Measurements from ENCODE around the gene ATP5F1C. TPM values are rescaled to one million over a fixed set of nuclear protein-coding genes. Genes with fewer than 3 reads are reported as not detected.

ATP5F1C gene
- polyA plus RNA-seq, 5 donors: 250 to 273 (median 255) TPM

DNA sequence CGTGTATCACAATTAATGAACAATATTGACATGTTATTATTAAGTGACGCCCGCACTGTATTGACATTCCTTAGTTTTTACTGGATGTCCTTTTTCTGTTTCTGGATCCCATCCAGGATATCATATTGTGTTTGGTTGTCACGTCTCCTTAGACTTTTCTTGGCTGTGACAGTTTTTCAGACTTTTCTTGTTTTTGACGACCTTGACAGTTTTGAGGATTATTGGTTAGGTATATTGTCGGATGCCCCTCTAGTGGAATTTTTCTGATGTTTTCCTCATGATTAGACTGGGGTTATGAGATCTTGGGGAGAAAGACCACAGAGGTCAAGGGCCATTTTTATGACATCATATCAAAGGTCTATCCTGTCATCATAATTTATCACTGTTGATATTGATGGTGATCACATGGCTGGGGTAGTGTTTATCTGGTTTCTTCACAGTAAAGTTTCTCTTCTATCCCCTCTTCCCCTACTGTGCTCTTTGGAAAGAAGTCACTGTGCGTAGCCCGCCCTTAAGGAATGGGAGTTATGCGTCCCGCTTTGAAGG, 41.4 kb downstream of the ATP5F1C start:
- DNase-seq: no peak

DNA sequence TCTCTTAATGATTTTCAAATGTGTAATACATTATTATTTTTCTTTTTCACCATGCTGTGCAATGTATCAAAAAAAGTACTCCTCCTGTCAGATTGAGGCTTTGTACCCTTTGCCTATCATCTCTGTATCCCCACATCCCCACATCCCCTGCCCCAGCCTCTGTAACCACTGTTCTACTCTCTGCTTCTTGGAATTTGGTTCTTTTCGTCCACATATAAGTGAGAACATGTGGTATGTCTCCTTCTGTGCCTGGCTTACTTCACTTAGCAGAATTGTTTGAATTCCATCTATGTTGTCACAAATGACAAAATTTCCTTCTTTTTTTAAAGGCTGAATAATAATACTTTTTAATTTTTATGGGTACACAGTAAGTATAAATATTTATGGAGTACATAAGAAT, 44.1 kb downstream of the ATP5F1C start:
- no peak for DNase-seq

DNA sequence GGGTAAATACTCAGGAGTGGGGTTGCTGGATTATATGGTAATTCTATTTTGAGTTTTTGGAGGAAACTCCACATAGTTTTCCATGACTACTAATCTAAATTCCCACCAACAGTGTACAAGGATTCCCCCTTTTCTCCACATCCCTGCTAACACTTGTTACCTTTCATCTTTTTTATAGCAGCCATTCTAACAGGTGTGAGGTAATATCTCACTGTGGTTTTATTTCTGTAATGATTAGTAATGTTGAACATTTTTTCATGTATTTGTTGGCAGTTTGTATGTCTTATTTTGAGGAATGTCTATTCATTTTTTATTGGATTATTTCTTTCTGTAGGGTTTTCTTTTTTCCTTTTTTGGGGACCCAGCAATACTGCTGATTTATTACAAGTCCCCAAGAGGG, 45.2 kb downstream of the ATP5F1C start:
- DNase-seq: no peak

DNA sequence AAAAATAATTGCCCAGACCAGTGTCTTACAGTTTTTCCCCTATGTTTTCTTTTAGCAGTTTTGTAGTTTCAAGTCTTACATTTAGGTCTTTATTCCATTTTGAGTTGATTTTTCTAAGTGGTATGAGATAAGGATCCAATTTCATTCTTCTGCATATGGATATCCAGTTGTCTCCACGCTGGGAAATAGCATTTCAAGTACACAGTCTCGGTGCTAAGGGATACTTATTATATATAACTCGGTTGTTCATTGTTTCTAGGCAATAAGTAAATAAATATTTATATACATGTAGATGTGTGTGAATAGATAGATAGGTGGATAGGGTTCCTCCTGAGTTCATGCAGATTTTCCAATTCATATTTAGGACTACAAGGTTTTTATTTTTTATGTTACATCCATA, 46.3 kb downstream of the ATP5F1C start:
- DNase-seq: no peak

DNA sequence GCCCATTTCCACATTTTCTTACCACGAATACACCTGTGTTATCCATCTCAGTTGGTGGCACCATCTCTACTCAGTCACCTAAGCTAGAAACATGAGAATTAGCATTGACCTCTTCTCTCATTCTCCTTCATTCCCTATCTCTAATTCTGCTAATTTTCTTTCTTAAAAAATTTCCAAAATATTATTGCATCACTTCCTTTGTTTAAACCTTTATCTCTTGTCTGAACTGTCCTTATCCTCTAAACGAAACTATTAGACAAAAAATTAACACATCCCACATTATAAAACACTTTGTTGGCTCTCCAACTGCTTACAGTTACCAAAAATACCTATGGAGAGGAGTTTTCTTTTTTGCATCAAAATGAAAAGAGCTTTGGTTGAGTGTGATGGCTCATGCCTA, 48.6 kb downstream of the ATP5F1C start:
- DNase-seq: no peak

DNA sequence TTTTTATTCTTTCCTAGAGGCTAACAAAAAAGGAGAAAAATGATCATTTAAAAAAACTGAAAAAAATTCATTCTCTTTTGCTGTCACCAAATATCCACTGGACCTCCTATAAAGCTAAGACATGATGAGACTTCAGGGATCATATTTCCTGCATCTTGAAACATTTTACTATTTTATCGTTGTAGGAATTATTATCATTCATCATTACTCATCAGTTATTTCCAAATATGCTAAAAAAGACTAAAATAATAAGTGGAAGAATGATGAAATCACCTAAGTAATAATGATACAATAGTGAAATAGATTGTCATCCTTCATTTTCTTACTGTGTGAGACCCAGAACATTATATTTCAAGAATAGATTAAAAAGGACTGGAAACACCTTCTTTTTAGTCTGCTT, 58.6 kb downstream of the ATP5F1C start:
- no peak for DNase-seq

DNA sequence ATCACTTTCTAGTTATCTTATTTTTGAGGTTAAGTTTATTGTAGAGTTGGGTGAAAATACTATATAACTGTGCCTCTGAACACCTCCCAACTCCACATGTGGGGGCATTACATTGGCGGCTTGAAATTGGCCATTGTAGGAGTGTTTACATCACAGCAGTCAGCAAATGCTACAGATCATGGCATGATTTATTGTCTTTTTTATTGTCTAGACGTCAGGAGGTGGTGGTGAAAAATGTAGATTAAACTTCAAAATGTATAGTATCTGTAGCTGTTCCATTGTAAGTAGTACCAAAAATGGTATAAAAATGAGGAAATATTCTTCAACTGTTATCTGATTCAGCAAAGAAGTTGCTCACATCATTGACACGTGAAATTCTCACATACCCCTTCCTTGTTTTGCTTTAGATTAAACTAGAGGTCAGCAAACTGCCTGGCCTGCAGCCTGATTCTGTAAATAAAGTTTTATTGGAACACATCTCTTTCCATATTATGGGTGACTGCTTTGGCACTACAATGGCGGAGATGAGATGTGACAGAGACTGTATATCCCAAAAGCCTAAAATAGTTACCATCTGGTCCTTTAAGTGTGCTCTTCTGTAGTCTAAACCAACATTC, 65.4 kb downstream of the ATP5F1C start:
- DNase-seq: no peak

DNA sequence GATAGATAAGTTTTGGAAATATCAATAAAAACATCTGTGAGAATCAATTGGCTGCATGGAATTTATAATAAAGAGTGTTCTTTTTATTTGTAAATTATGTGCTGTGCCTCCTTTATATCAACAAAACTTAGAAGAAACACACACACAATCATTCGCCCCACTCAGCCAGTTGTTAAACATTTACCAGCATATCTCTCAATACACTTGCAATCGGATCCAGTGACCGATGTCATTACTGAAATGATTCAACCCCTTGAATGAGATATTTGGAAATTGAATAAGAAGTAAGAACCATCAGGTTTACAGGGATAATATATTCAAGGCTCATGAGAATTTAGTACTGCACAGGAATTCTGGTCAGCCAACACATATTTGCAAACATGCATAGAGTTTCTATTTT, 65.9 kb downstream of the ATP5F1C start:
- DNase-seq: no peak

DNA sequence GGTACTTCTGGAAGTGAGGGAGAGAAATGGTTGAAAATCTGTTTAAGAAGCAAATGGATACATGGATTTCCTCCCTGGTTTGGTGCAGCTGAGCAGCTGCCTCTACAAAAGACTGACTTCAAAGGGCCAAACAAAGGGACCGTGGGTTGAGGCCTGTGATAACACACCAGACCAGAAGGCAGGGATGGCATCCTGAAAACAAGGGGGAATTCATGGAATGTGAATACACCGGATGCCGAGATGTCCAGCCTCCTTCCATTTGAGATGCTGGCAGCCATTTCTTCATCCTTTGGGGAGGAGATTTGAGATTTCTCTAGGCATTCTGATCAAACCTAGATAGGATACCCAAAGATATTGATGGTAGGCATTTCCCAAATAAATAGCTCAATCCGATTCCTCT, 67.2 kb downstream of the ATP5F1C start:
- no peak for DNase-seq

DNA sequence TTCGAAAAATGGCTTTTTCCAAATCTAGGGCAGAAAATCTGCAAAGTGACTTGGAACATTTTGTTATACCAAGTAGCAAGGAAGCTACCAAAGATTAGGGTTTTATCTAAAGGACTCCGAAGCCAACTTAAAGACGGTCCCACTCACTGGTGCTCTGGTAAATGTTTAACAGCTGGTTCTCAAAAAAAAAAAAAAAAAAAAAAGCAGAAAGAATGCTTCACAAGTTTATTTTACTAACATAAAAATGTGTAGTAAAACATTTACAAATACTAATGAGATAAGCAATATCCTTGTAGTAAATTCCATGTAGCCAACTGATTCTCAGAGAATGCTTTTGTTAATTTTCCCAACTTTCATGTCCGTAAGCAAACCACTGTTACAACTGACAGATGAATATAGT, 68.7 kb downstream of the ATP5F1C start:
- no peak for DNase-seq

DNA sequence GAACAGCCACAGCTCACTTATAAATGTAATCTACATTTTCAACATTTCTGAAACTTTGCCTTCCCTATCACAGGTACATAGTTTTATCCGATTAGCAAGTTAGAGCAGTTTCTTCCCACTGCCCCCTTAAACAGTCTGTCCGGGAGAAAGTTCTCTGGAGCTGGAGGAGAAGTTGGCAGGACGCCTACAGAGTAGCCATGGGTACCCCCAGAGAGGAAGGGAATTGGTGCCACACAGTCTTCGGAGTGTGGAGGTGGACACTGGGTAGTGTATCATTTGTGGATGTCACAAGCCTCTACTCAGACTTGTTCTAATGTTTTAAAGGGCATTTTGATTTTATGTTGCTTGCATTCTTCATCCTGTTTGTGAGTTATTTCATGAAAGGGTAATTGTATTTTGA, 69.3 kb downstream of the ATP5F1C start:
- DNase-seq: no peak

Other genes with a start within 250 kb of the ATP5F1C start
- 10 to 100 TPM; 26.9 to 38.3 (median 31.9) TPM for gene ITIH5, start 121.2 kb upstream of the ATP5F1C start, polyA plus RNA-seq (ENCODE audit: insufficient read depth in 1 of 5, insufficient read length in 5 of 5, low replicate concordance in 1 of 5)
- 10 to 100 TPM in 1 of 5 donors, 1 to 10 TPM in 3, under 1 TPM in 1; 0.91 to 12.6 (median 1.5) TPM for gene ITIH2, start 84.9 kb upstream of the ATP5F1C start, polyA plus RNA-seq (ENCODE audit: insufficient read depth in 1 of 5, insufficient read length in 5 of 5, low replicate concordance in 1 of 5)
- 10 to 100 TPM; 18.1 to 25.2 (median 23.0) TPM for gene KIN, start 184 bp upstream of the ATP5F1C start, polyA plus RNA-seq (ENCODE audit: insufficient read depth in 1 of 5, insufficient read length in 5 of 5, low replicate concordance in 1 of 5)
- 1 to 10 TPM; 8.3 to 9.7 (median 9.0) TPM for gene TAF3, start 30.3 kb downstream of the ATP5F1C start, polyA plus RNA-seq (ENCODE audit: insufficient read depth in 1 of 5, insufficient read length in 5 of 5, low replicate concordance in 1 of 5)

Data from right lung (tissue), 5 donors.